Measurements from ENCODE around the gene HNRNPLL.

The HNRNPLL gene

GRCh38 chr2:38524580-38524979 is 78.1 kb downstream of the HNRNPLL start:
- DNase-seq: no peak

- no peak for DNase-seq
These were observed 78.8 kb downstream of the HNRNPLL start for GRCh38 chr2:38523728-38524437.

- no peak for DNase-seq
These were observed 79.9 kb downstream of the HNRNPLL start for GRCh38 chr2:38522754-38523349.

- no peak for DNase-seq
These were observed 80.9 kb downstream of the HNRNPLL start for GRCh38 chr2:38521835-38522234.

GRCh38 chr2:38517284-38517683 is 85.4 kb downstream of the HNRNPLL start:
- no peak for DNase-seq

GRCh38 chr2:38516526-38516925 is 86.2 kb downstream of the HNRNPLL start:
- DNase-seq: no peak

GRCh38 chr2:38516122-38516521 is 86.6 kb downstream of the HNRNPLL start:
- DNase-seq: no peak

GRCh38 chr2:38515155-38516074 is 87.3 kb downstream of the HNRNPLL start:
- DNase-seq: no peak

GRCh38 chr2:38514603-38515154 is 88.0 kb downstream of the HNRNPLL start:
- no peak for DNase-seq

- no peak for DNase-seq
These were observed 90.5 kb downstream of the HNRNPLL start for GRCh38 chr2:38512211-38512610.

Measured in GF-D8 (cell line).